HG03442 (cell line): Measurements from ENCODE around the gene IL4I1.

Experiments used
- ATAC-seq: cut with Tn5 transposase; IDR thresholded peaks from one replicate; pipeline ENCODE4 v1.9.1; 2021; ENCODE audit warnings: mild to moderate bottlenecking, moderate library complexity; ENCODE audit not compliant: unreplicated experiment

IL4I1 gene

DNA sequence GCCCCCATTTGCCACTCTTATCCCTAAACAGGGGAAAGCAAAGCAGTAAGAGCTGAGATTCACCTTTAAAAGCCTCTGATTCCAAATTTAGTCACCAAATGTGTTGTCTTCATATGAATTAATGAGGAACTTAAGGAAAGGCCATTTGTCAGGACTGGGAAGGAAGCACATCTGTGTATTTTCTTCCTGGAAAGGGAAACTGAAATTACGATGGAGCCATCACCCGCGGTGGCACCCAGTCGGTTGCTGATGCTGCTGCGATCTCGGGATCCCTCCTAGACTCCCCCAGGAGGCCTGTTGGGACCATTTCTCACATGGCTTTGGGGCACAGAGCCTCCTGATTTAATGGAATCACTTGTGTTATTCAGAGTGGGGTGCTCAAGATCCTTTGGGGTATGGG is 7.4 kb upstream of the IL4I1 start:
- no peak for ATAC-seq

GRCh38 chr19:49895566-49896297 is 955 bp downstream of the IL4I1 start:
- no peak for ATAC-seq

DNA sequence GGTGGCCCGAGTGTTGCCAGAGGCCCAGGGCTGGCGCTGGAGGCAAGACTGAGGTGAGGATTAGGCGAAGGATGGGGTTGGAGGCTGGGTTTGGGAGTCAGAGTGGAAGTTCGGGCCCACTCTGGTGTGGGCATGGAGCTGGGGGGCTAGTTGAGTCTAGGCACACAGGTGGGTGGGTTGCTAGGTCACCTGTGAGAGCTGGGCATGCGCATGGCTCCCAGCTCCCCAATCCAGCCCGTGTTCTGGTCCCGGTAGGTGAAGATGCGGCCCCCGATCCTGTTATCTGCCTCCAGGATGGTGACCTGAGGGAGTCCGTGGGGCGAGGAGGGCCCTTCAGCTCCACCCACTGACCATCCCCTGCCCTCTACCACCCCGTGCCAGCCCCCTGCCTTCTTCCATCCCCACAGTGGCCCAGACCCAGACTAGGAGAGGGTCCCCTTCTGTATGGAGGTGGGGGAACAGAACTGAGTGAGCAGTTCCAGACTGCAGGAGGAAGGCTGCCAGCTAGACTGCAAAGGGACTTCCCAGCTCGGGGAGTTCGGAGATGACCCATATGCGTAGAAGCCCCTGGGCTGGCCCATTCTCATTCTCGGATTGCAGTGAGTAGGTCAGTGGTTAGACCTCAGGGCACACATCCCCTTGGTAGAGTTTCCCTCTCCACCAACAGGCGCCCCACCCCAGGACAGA is 1.7 kb downstream of the IL4I1 start:
- ATAC-seq: no peak

DNA sequence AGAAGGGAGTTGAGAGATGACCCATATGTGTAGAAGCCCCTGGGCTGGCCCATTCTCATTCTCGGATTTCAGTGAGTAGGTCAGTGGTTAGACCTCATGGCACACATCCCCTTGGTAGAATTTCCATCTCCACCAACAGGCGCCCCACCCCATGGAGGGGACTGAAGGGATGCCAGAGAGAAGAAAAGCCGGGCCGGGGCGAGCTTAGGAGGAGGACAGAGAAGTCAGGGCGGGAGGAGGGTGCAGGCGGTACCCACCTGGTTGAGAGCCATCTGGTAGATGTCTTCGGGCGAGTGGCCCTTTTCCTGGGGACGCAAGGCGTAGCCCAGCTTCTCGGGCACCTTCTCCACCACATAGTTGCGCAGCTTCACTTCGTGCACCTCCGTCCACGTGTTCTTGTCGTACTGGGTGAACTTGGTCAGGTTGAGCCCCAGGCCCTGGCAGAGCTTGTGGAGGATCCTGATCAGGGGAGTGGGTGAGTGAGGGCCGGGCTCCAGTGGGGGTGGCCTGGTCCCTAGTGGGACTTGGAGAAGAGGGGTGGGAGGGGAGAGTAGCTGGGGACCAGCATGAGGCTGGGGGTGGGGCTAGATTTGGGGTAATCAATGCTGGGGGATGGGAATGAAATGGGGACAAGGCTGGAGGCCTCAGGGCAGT is 2.5 kb downstream of the IL4I1 start:
- no peak for ATAC-seq

DNA sequence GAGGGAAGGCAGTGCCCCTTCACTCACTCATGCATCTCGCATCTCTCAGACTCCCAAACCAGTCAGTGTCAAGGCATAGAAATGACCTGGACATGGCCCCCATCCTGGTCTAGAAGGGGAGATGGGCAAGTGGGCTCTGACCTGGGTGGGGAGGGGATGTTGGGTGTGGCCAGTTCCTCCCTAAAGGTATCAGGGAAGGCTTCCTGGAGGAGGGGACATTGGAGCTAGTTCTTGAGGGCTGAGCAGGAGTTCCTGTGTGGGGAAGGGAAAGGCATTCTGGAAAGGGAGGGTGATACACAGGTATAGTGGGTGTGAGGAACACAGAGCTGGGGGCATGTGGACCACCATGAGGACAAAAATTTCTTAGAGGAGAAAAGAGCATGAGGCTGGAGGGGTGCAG is 4.0 kb downstream of the IL4I1 start:
- no peak for ATAC-seq

DNA sequence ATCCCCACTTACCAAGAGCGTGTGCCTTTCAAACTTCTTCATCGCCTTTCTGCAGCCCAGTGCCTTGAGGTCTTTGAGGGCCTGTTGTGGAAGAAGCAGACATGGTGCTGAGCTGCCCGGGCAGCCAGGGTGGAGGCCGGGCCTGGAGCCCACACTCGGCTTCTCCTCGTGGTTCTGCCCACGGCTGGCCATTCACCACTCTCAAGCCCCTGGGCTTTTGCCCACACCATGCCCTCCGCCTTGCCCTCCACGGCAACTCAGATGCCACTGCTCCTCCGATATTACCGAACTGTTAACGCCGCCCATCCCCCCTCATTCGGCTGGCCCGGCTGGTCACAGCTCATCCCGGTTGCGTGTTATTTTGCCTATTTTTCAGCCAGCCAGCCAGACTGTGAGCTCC is 5.3 kb downstream of the IL4I1 start:
- no peak for ATAC-seq

- ATAC-seq: no peak
Measured at GRCh38 chr19:49890349-49891311, 6.1 kb downstream of the IL4I1 start.

DNA sequence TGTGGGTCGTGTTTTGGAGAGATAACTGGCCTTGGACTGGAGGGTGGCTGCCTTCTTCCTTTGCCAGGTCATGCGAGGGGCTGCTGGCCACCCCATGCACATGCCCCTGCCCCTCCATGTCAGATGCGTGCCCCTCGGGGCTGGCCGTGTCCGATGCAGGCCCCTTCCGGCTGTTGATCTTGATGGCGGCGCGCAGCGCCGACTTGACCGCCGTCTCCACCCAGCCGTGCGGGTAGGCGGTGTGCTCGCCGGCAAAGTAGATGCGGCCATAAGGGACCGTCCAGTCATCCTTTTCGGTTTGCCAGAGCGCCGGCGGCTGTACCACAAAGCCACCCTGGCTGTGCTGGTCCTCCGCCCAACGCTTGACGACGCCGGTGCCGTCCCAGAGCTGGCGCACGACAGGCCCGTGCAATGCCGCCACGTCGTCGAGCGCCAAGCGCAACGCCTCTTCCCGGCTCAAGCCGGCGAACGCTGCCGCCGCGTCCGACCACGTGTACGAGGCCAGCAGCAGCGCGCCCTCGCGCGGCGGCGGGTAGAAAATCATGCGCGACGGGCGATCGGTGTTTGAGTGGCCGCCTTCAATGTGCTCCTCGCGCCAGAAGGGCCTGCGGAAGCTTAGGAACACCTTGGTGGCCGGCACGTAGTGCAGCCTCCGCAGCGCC is 6.9 kb downstream of the IL4I1 start:
- no peak for ATAC-seq

DNA sequence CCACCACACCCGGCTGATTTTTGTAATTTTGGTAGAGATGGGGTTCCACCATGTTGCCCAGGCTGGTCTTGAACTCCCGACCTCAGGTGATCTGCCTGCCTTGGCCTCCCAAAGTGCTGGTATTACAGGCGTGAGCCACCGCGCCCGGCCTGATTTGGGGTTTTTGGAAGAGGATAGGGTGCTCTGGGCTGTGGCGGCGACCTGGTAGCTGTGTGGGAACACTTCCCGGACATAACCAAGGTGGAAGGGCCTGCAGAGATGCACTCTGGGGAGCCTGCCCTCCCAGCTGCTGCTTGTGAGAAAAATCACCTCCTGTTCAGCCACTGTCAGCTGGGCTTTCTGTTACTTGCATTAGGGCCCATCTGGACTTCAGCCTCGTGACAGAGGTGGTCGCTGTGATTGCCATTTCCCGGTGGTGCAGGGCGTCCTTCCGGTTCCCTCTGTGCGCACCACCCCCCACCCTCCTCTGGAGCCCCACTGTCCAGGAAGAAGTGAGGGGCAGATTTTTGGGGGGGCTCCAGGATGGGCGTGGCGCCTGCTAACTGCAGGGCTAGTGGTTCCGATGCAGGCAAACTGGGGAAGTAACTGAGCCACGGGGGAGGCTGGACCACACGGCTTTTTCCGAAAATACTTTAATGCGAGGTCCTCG is 7.5 kb downstream of the IL4I1 start:
- no peak for ATAC-seq

GRCh38 chr19:49888510-49888824 is 8.2 kb downstream of the IL4I1 start:
- ATAC-seq: no peak

- ATAC-seq: no peak
Measured at GRCh38 chr19:49887665-49888509, 8.8 kb downstream of the IL4I1 start.

GRCh38 chr19:49887037-49887664 is 9.5 kb downstream of the IL4I1 start:
- ATAC-seq: no peak

GRCh38 chr19:49884760-49885159 is 11.9 kb downstream of the IL4I1 start:
- no peak for ATAC-seq

DNA sequence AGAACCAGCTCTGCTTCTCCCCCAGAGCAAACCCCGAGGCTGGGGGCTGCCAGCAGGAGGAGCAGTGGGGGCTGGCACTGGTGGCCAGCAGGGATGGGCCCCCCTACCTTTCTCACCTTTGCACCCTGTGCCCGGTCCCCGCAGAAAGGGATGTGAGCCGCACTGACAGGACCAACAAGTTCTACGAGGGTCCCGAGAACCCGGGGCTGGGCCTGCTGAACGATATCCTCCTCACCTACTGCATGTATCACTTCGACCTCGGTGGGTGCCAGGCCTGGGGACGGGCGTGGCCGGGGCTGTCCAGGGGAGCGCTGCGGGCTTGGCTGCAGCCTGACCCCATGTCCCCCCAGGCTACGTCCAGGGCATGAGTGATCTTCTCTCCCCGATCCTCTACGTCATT is 12.6 kb downstream of the IL4I1 start:
- ATAC-seq: no peak

GRCh38 chr19:49883094-49883493 is 13.6 kb downstream of the IL4I1 start:
- ATAC-seq: no peak

- no peak for ATAC-seq
Measured at GRCh38 chr19:49882643-49883042, 14.0 kb downstream of the IL4I1 start.

- no peak for ATAC-seq
Measured at GRCh38 chr19:49881672-49882394, 14.9 kb downstream of the IL4I1 start.

- no peak for ATAC-seq
Measured at GRCh38 chr19:49881186-49881585, 15.5 kb downstream of the IL4I1 start.
